GM20431 (cell line): ENCODE results near the gene AMY1A.
"Not testable (repeated sequence)": the region's sequence is repeated elsewhere in the genome, so short reads cannot be mapped to it uniquely, and the experiment has no call there.

Experiments
- in situ Hi-C: fragments of 300-500 bp; cut with MseI, MboI; formaldehyde crosslinking; loops from one replicate; pipeline ENCODE4 v1.15.0; 2020; ENCODE audit warnings: low sequenced_read_pairs; ENCODE audit not compliant: unreplicated experiment

AMY1A gene

DNA sequence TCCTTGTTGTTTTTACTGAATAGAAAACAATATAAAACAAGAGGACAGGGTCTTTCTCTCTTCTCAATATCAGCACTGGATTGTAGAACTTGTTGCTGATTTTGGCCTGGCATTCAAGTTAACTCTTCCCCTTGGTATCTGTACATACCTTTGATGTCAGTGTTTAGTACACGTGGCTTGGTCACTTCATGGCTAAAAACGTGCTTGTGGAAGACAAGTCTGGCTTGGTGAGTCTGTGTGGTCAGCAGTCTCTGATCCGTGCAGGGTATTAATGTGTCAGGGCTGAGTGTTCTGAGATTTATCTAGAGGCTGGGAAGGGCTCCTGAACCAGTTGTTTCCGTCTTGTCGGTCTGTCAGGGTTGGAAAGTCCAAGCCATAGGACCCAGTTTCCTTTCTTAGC, at the start of gene AMY1A:
TSS of gene AMY1A (plus strand) at position 301 of the 400 bp plus-strand sequence. CDS start 571 bp downstream, outside the sequence.
- in situ Hi-C loops: not testable (repeated sequence)

DNA sequence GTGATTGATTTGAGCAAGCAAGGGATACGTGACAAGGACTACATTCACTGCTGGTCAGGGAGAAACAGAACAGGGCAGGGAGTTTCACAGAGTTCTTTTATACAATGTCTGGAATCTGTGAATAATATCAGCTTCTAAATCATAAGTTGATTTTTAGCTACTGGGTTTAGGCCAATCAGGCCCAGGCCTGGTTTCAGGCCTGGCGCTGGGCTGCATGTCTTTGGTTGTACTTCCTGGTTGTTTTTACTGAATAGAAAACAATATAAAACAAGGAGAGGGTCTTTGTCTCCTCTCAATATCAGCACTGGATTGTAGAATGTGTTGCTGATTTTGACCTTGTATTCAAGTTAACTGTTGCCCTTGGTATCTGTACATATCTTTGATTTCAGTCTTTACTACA, 39.2 kb upstream of the AMY1A start:
- in situ Hi-C loops: no loop called here

DNA sequence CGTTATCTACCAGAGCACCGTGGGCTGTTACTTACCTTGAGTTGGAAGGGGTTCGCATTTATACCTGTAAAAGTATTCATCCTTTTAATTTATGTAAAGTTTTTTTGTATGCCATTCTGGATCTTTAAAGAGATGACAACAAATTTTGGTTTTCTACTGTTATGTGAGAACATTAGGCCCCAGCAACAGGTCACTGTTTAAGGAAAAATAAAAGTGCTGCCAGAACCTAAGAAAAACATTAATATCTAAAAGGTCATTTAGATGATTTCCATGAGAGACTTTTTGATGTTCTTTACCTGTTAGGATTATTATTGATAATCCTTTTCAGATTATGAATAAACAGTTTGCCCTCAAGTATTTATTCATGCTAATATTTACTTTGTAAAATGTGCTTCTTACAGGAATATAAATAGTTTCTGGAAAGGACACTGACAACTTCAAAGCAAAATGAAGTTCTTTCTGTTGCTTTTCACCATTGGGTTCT, 38.5 kb upstream of the AMY1A start, which contains the start of gene AMY2A:
TSS of gene AMY2A (plus strand) at position 434 of the 484 bp plus-strand sequence. CDS start at position 448, 14 bp downstream.
- in situ Hi-C loops: not testable (repeated sequence)

DNA sequence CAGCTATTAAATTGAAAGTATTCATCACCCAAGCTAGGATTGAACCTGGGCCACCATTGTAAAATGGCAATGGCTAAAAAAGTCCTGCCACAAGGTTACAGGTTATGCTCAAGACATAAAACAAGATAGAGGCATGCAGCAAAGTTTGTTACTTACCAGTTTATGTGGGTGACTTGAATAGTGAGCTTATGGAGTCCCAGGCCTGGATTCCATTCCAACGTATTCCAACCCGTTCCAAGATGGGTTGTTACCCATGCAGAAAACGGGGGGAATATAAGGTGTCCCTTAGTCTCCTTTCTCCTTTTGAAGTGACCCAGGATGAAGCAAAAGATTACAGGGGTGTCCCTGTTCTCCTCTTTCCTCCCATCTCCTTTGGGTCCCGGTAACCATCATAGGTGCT, 28.1 kb upstream of the AMY1A start:
- in situ Hi-C loops: not testable (repeated sequence)

DNA sequence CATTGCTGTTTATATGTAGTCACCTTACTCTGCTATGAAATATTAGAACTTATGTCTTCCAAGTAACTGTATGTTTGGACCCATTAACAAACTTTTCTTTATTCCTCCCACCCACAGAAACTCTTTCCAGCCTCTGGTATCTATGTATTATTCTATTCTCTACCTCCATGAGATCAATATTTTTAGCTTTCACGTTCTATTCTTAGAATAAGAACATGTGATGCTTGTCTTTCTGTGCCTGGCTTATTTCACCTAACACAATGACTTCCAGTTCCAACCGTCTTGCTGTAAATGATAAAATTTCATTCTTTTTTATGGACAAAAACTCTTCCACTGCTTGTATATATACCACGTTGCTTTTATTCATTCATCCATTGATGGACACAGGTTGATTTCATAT, 14.4 kb upstream of the AMY1A start:
- in situ Hi-C loops: not testable (repeated sequence)

DNA sequence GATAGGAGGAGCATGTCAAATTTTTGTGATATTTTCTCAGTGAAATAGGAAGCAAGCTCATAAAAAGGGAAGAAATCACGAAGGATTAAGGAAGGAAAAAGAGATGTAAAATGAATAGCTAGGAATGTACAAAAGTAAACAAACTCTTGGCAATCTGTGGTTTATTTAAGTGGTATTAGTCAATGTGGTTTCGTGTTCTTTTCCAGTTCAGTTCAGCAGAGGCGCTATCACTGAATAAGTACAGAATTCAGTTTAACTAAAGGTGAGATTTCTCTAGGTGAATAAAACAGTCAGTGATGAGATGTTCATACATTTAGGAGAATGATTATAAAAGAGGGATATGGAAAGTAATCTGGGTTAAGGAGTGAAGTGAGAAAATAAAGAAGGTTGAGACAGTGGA, 11.7 kb upstream of the AMY1A start:
- in situ Hi-C loops: not testable (repeated sequence)

GRCh38 chr1:103650305-103650704, 5.3 kb upstream of the AMY1A start:
- in situ Hi-C loops: not testable (repeated sequence)

DNA sequence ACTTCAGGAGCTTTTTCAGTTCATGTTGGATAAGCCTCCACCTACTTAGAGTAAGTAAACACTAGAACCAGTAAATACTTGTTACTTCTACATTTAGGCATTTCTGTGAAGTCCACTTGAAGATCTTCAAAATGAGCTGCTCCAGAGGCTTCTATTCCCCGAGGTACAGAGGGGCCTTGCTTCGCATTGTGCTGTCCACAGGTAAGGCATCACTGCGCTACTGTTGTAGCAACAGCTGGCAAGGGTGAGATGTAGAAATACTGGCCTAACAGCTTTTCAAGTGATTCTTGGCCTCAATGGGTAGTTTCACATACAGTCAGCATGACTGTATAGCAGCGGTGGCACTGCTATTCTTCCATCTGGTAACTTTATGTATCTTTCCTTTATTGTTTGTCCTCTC, 4.7 kb upstream of the AMY1A start:
- in situ Hi-C loops: not testable (repeated sequence)

- in situ Hi-C loops: not testable (repeated sequence)
Measured at GRCh38 chr1:103654133-103654532, 1.4 kb upstream of the AMY1A start.

GRCh38 chr1:103676335-103676734, 20.8 kb downstream of the AMY1A start:
- in situ Hi-C loops: not testable (repeated sequence)

DNA sequence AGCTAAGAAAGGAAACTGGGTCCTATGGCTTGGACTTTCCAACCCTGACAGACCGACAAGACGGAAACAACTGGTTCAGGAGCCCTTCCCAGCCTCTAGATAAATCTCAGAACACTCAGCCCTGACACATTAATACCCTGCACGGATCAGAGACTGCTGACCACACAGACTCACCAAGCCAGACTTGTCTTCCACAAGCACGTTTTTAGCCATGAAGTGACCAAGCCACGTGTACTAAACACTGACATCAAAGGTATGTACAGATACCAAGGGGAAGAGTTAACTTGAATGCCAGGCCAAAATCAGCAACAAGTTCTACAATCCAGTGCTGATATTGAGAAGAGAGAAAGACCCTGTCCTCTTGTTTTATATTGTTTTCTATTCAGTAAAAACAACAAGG, 40.5 kb downstream of the AMY1A start, which contains the start of gene AMY1B:
TSS of gene AMY1B (minus strand) at position 101 of the 400 bp plus-strand sequence. CDS start 571 bp downstream, outside the sequence.
- in situ Hi-C loops: not testable (repeated sequence)

- in situ Hi-C loops: not testable (repeated sequence)
Measured at GRCh38 chr1:103697430-103697829, 41.9 kb downstream of the AMY1A start.

DNA sequence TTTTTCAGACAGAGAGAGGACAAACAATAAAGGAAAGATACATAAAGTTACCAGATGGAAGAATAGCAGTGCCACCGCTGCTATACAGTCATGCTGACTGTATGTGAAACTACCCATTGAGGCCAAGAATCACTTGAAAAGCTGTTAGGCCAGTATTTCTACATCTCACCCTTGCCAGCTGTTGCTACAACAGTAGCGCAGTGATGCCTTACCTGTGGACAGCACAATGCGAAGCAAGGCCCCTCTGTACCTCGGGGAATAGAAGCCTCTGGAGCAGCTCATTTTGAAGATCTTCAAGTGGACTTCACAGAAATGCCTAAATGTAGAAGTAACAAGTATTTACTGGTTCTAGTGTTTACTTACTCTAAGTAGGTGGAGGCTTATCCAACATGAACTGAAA, 45.1 kb downstream of the AMY1A start:
- in situ Hi-C loops: not testable (repeated sequence)

DNA sequence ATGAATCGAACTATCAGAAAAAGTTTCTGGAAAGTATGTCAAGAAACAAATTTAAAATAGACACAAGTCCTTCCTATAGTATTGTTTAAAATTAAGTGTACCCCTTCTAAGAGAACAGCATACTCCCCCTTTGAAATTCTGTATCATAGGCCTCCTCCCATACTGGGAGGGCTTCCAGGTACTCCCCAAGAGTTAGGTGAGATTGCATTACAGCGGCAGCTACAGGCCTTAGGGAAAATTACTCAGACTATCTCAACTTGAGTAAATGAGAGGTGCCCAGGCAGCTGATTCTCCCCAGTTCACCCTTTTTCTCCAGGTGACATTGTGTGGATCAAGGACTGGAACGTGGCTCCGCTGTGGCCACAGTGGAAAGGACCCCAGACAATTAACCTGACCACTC, 45.7 kb downstream of the AMY1A start:
- in situ Hi-C loops: not testable (repeated sequence)

GRCh38 chr1:103707670-103708069, 52.1 kb downstream of the AMY1A start:
- in situ Hi-C loops: not testable (repeated sequence)

DNA sequence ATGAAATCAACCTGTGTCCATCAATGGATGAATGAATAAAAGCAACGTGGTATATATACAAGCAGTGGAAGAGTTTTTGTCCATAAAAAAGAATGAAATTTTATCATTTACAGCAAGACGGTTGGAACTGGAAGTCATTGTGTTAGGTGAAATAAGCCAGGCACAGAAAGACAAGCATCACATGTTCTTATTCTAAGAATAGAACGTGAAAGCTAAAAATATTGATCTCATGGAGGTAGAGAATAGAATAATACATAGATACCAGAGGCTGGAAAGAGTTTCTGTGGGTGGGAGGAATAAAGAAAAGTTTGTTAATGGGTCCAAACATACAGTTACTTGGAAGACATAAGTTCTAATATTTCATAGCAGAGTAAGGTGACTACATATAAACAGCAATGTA, 54.8 kb downstream of the AMY1A start:
- in situ Hi-C loops: not testable (repeated sequence)
